GM18508 (cell line): ENCODE results near the gene ANKRD60.

Experiments
- ATAC-seq: cut with Tn5 transposase; IDR thresholded peaks from one replicate; pipeline ENCODE4 v1.9.1; 2021; ENCODE audit warnings: moderate number of reproducible peaks; ENCODE audit not compliant: insufficient read depth, unreplicated experiment

ANKRD60 gene

GRCh38 chr20:58245181-58245891 lies 16.9 kb upstream of the ANKRD60 start:
- ATAC-seq: no peak

- no peak for ATAC-seq
These were observed 16.1 kb upstream of the ANKRD60 start for GRCh38 chr20:58244517-58245030.

- no peak for ATAC-seq
These were observed 15.4 kb upstream of the ANKRD60 start for GRCh38 chr20:58243653-58244410.

- ATAC-seq: no peak
These were observed 14.4 kb upstream of the ANKRD60 start for GRCh38 chr20:58242824-58243223.

GRCh38 chr20:58241766-58242465 lies 13.5 kb upstream of the ANKRD60 start:
- no peak for ATAC-seq

- no peak for ATAC-seq
These were observed 12.0 kb upstream of the ANKRD60 start for GRCh38 chr20:58240471-58240870.

- ATAC-seq: no peak
These were observed 10.8 kb upstream of the ANKRD60 start for GRCh38 chr20:58239216-58239615.

- no peak for ATAC-seq
These were observed 10.0 kb upstream of the ANKRD60 start for GRCh38 chr20:58238490-58238889.

GRCh38 chr20:58237318-58238132 lies 9.1 kb upstream of the ANKRD60 start:
- no peak for ATAC-seq

GRCh38 chr20:58236612-58237317 lies 8.3 kb upstream of the ANKRD60 start:
- ATAC-seq: no peak

- no peak for ATAC-seq
These were observed 6.6 kb upstream of the ANKRD60 start for GRCh38 chr20:58235010-58235409.

- no peak for ATAC-seq
These were observed 5.6 kb upstream of the ANKRD60 start for GRCh38 chr20:58233881-58234528.

GRCh38 chr20:58233393-58233792 lies 4.9 kb upstream of the ANKRD60 start:
- ATAC-seq: no peak

- ATAC-seq: no peak
These were observed 3.2 kb upstream of the ANKRD60 start for GRCh38 chr20:58231683-58232082.

- ATAC-seq: no peak
These were observed 845 bp upstream of the ANKRD60 start for GRCh38 chr20:58229198-58229798.

- no peak for ATAC-seq
These were observed 360 bp downstream of the ANKRD60 start for GRCh38 chr20:58228103-58228483.

GRCh38 chr20:58227391-58228102 lies 906 bp downstream of the ANKRD60 start:
- ATAC-seq: no peak
